Endothelial cell of umbilical vein (primary cell): Measurements from ENCODE around the gene PTPRE. TPM values are rescaled to one million over a fixed set of nuclear protein-coding genes. Genes with fewer than 3 reads are reported as not detected.

Experiments
- BruUV-seq: library from RNA; stranded (reverse); fragments of 400-500 nt; replicated peaks from 2 replicates; lab custom pipeline; 2021; lab: Mats Ljungman, UMichigan
- CTCF ChIA-PET: fragments of 300-600, 350-600 bp; sonication (Branson Sonifier 250); formaldehyde crosslinking; loops from one replicate; lab custom pipeline; 2021; ENCODE audit warnings: antibody characterized with exemption, inconsistent platforms; lab: Charles Lee
- POLR2A ChIA-PET: fragments of 300-600, 350-600 bp; sonication (Branson Sonifier 250); formaldehyde crosslinking; loops from one replicate; lab custom pipeline; 2021; ENCODE audit warnings: antibody characterized with exemption, inconsistent platforms; lab: Charles Lee
- DNase-seq: peaks from one replicate; pipeline ENCODE4 v3.0.0-alpha.2; 2011; ENCODE audit warnings: low read depth, low spot score
- FAIRE-seq: peaks from 2 replicates; lab custom pipeline; 2011; peaks lifted over from hg19 to GRCh38; lab: Jason Lieb, UNC
- H2AFZ ChIP-seq: 2 replicates; pipeline ENCODE4 v1.6.0; 2012; ENCODE audit warnings: low read depth, low read length, control low read depth, inconsistent platforms
- H3K27ac ChIP-seq: 2 replicates; pipeline ENCODE4 v1.5.1; 2011; ENCODE audit warnings: low read depth, mild to moderate bottlenecking, control low read depth, low read length, moderate library complexity; ENCODE audit not compliant: insufficient read depth
- H3K27me3 ChIP-seq, 2 experiments: 2 replicates each; pipeline versions ENCODE4 v1.6.0 to v1.6.1; 2011; ENCODE audit warnings: low read length in 2 of 2, mixed read lengths in 1 of 2; ENCODE audit not compliant: control insufficient read depth in 2 of 2, insufficient read depth in 2 of 2
- H3K36me3 ChIP-seq, 2 experiments: 2 replicates in 1 of 2; 3 replicates in 1 of 2; pipeline ENCODE4 v1.5.1; 2011; ENCODE audit warnings: low read length in 2 of 2, mild to moderate bottlenecking in 1 of 2, moderate library complexity in 1 of 2; ENCODE audit not compliant: control insufficient read depth in 2 of 2, insufficient read depth in 2 of 2; ENCODE audit errors: extremely low read depth in 1 of 2
- H3K4me1 ChIP-seq: 3 replicates; pipeline ENCODE4 v1.5.1; 2011; ENCODE audit warnings: mild to moderate bottlenecking, low read length; ENCODE audit not compliant: control insufficient read depth, insufficient read depth; ENCODE audit errors: extremely low read depth
- H3K4me2 ChIP-seq: 2 replicates; pipeline ENCODE4 v1.6.1; 2011; ENCODE audit warnings: low read length, control low read depth, mixed read lengths; ENCODE audit not compliant: insufficient read depth
- H3K4me3 ChIP-seq, 3 experiments: fragments of 200-600 bp in 1 of 3; sonication (generic), shearing (Covaris generic) in 1 of 3; replicated peaks in 1 of 3; 2 replicates each; pipeline ENCODE4 v1.5.1; 2011 to 2016; ENCODE audit warnings: control low read depth in 3 of 3, low read length in 3 of 3, mild to moderate bottlenecking in 2 of 3, inconsistent platforms in 1 of 3, low read depth in 1 of 3, moderate library complexity in 1 of 3; ENCODE audit not compliant: insufficient read depth in 1 of 3
- H3K79me2 ChIP-seq: 2 replicates; pipeline ENCODE4 v1.6.0; 2012; ENCODE audit warnings: low read length, inconsistent platforms; ENCODE audit not compliant: control insufficient read depth, insufficient read depth
- H3K9ac ChIP-seq: replicated peaks from 2 replicates; pipeline ENCODE3; 2011; ENCODE audit warnings: low read length, control low read depth; ENCODE audit not compliant: insufficient read depth; ENCODE audit errors: extremely low read depth
- H3K9me1 ChIP-seq: replicated peaks from 3 replicates; pipeline ENCODE4 v1.6.0; 2011; ENCODE audit warnings: mild to moderate bottlenecking, low read length; ENCODE audit not compliant: control insufficient read depth, insufficient read depth; ENCODE audit errors: extremely low read depth
- H3K9me3 ChIP-seq: replicated peaks from 2 replicates; pipeline ENCODE4 v1.5.1; 2012; ENCODE audit warnings: low read length, inconsistent platforms; ENCODE audit not compliant: control insufficient read depth, insufficient read depth
- H4K20me1 ChIP-seq: replicated peaks from 2 replicates; pipeline ENCODE3; 2011; ENCODE audit warnings: mild to moderate bottlenecking, low read length; ENCODE audit not compliant: control insufficient read depth, insufficient read depth; ENCODE audit errors: extremely low read depth
- EZH2 ChIP-seq: IDR thresholded peaks from 2 replicates; pipeline ENCODE4 v1.6.1; 2012; ENCODE audit warnings: borderline replicate concordance, low read depth, mild to moderate bottlenecking, moderate library complexity, low read length, inconsistent platforms; ENCODE audit not compliant: severe bottlenecking
- FOS ChIP-seq: IDR thresholded peaks from 2 replicates; pipeline ENCODE4 v1.6.1; 2011; ENCODE audit warnings: mild to moderate bottlenecking, low read length, moderate library complexity, borderline replicate concordance; ENCODE audit not compliant: insufficient read depth
- GATA2 ChIP-seq: IDR thresholded peaks from 2 replicates; pipeline ENCODE4 v1.7.0; 2011; ENCODE audit warnings: low read depth, mild to moderate bottlenecking, moderate library complexity, mixed read lengths, low read length; ENCODE audit not compliant: insufficient read length, insufficient read depth
- JUN ChIP-seq: IDR thresholded peaks from 2 replicates; pipeline ENCODE4 v1.6.1; 2011; ENCODE audit warnings: borderline replicate concordance, low read depth; ENCODE audit not compliant: insufficient read length, insufficient read depth
- MAX ChIP-seq: IDR thresholded peaks from 2 replicates; pipeline ENCODE4 v1.6.1; 2011; ENCODE audit not compliant: insufficient read depth, insufficient read length
- MYC ChIP-seq: IDR thresholded peaks from one replicate; pipeline ENCODE4 v1.6.1; 2011; ENCODE audit warnings: mild to moderate bottlenecking, low read depth, low read length
- POLR2A ChIP-seq: IDR thresholded peaks from 2 replicates; pipeline ENCODE4 v1.6.1; 2012; ENCODE audit warnings: low read depth, mild to moderate bottlenecking, control low read depth, low read length
- POLR2AphosphoS5 ChIP-seq: IDR thresholded peaks from 2 replicates; pipeline ENCODE4 v1.6.1; 2012; ENCODE audit warnings: low read depth, mild to moderate bottlenecking, control low read depth, low read length, moderate library complexity; ENCODE audit not compliant: insufficient read depth
- dilution Hi-C: fragments of 300-500 bp; cut with MboI; formaldehyde crosslinking; loops from one replicate; pipeline ENCODE4 v1.15.0; 2019; ENCODE audit warnings: low sequenced_read_pairs; ENCODE audit not compliant: extremely low pct_ligation_motif_present
- intact Hi-C: fragments of 100-400 bp; cut with micrococcal nuclease; formaldehyde crosslinking; loops from one replicate; pipeline ENCODE4 v1.10.0; 2022
- polyA plus RNA-seq, 4 experiments: library from polyadenylated mRNA; depleted of rRNA in 3 of 4; stranded (reverse) in 3 of 4; unstranded in 1 of 4; fragments of >200 nt; gene quantifications; 2 replicates each; pipeline versions ENCODE4 v1.2.1 to v1.2.3, GENCODE V29; 2011 to 2012; ENCODE audit warnings: missing spikeins in 1 of 4
- total RNA-seq: library from RNA; stranded (reverse); gene quantifications from 2 replicates; pipeline ENCODE4 v1.2.3, GENCODE V29; 2021
- TF ChIP-seq, protein P1 (sequence below), 2 donors: IDR thresholded peaks; 1 replicate in 1 of 2; 2 replicates in 1 of 2; pipeline ENCODE4 v1.5.1; 2011; ENCODE audit warnings: low read length in 2 of 2, mild to moderate bottlenecking in 2 of 2, moderate library complexity in 2 of 2, control low read depth in 1 of 2, inconsistent platforms in 1 of 2, low read depth in 1 of 2; ENCODE audit not compliant: insufficient read depth in 1 of 2; ENCODE audit errors: extremely low read depth in 1 of 2

Gene PTPRE
- total and polyA plus RNA-seq, 2 donors (not counting 3 experiments of a cell fraction or from before 2014, with no cell fraction given): 37.3 to 116 TPM

DNA sequence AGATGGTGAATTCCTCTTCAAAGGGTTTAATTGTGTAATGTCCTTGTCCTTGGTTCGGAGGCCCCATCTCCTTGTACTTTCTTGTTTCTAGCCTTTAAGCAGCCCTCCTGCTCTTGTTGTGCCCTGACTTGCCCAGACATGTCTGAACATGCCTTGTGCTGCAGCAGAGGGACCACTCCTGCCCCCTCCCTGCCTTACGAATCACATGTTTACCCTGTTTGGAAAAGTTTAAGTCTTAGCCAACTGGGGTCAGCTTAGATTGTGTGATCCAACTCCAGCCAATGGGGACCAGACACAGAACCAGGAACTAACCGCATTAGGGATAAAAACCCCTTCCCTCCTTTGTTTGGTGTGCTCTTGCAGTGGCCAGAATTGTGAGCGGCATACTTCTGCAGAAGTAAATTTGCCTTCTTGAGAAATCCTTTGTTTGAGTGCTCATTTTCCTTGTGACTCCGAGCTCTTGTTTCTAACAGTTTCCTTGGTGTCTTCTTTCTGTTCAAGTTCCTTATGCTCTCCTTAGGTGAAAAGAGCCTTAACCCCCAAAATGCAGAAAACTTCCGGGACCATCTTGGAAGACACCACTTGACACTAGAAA, 43.6 kb upstream of the PTPRE start:
- CTCF ChIA-PET: interaction anchor here (1.0 to 1.2 kb wide), 3 partner anchors 9 to 206 kb away, joined by 3 to 4 read pairs (median 3); no protein-coding TSS in a partner anchor
- intact Hi-C loops: no loop called here
- no TSS peak for BruUV-seq

More for the DNA sequence above, 43.6 kb upstream of the PTPRE start:
- H3K36me3 ChIP-seq: no peaks in the 10 kb centered on the region
- H3K27me3 ChIP-seq: peaks cover 5 to 10% of the 10 kb centered on the region in 2 experiments
- H3K9ac ChIP-seq: no peak overlapping the region
- H3K4me2 ChIP-seq: no peak overlapping the region
- H2AFZ ChIP-seq: no peak overlapping the region
- no peaks in the 10 kb centered on the region for H4K20me1 ChIP-seq
- DNase-seq: no peak
- dilution Hi-C loops: no loop called here
- no peak for FAIRE-seq
- H3K27ac ChIP-seq: no peak overlapping the region
- H3K79me2 ChIP-seq: no peaks in the 10 kb centered on the region
- no peaks in the 10 kb centered on the region for H3K9me3 ChIP-seq
- H3K4me1 ChIP-seq: no peaks in the 10 kb centered on the region
- H3K4me3 ChIP-seq: no peak overlapping the region
- POLR2A ChIA-PET: no interaction called here
- no peaks in the 10 kb centered on the region for H3K9me1 ChIP-seq
- no peak for TF ChIP-seq POLR2A
- no peak for TF ChIP-seq FOS
- TF ChIP-seq, protein P1, sequence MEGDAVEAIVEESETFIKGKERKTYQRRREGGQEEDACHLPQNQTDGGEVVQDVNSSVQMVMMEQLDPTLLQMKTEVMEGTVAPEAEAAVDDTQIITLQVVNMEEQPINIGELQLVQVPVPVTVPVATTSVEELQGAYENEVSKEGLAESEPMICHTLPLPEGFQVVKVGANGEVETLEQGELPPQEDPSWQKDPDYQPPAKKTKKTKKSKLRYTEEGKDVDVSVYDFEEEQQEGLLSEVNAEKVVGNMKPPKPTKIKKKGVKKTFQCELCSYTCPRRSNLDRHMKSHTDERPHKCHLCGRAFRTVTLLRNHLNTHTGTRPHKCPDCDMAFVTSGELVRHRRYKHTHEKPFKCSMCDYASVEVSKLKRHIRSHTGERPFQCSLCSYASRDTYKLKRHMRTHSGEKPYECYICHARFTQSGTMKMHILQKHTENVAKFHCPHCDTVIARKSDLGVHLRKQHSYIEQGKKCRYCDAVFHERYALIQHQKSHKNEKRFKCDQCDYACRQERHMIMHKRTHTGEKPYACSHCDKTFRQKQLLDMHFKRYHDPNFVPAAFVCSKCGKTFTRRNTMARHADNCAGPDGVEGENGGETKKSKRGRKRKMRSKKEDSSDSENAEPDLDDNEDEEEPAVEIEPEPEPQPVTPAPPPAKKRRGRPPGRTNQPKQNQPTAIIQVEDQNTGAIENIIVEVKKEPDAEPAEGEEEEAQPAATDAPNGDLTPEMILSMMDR (IDR thresholded peaks at IDR 0.05; ENCODE audit: extremely low read depth in 1 of 2, insufficient read depth in 1 of 2, low read depth in 1 of 2, low read length in 2 of 2): no peak
- no peak for TF ChIP-seq EZH2
- TF ChIP-seq POLR2AphosphoS5: no peak
- no peak for TF ChIP-seq JUN
- no peak for TF ChIP-seq MAX
- TF ChIP-seq MYC: no peak
- TF ChIP-seq GATA2: no peak
